ENCODE data around the gene LITAFD. TPM values are rescaled to one million over a fixed set of nuclear protein-coding genes. Genes with fewer than 3 reads are reported as not detected.

LITAFD gene
- polyA plus RNA-seq, 1 of the 3 experiments (the other 2 are of a cell fraction): not detected

- POLR2A ChIA-PET: no interaction called here
- H3K27me3 ChIP-seq (ENCODE audit: insufficient read depth): no peaks in the 10 kb centered on the region
- H3K4me2 ChIP-seq: peak overlapping the region; percentile 100
- WGBS (ENCODE audit: low lambda C conversion rate): 27% methylated on average over 3 of the region's 16 CpGs
- H3K4me1 ChIP-seq (ENCODE audit: control insufficient read depth in 1 of 2, insufficient read depth in 2 of 2, low read depth in 1 of 2, low read length in 1 of 2): peaks cover 33 to 35% of the 10 kb centered on the region in 2 experiments; a peak in 2 of 4 replicates
- H4K20me1 ChIP-seq (ENCODE audit: insufficient read depth): peaks cover 46% of the 10 kb centered on the region
- no peak overlapping the region for H2AFZ ChIP-seq (ENCODE audit: low read depth)
- peaks cover 4% of the 10 kb centered on the region for H3F3A ChIP-seq (replicated peaks; ENCODE audit: insufficient read depth)
- peak overlapping the region; percentile 88 for H3K9ac ChIP-seq
- CTCF ChIA-PET: interaction anchor here (0.9 to 4.8 kb wide), 2 partner anchors 13 kb away, joined by 3 to 50 read pairs; no protein-coding TSS in a partner anchor
- H3K27ac ChIP-seq (ENCODE audit: low read depth in 2 of 2, low read length in 1 of 2): peak overlapping the region in 1 of 2 experiments; percentile 83; a peak in 1 of 4 replicates
- no peak for DNase-seq
- no peaks in the 10 kb centered on the region for H3K9me2 ChIP-seq
- TF ChIP-seq RCOR1 (IDR thresholded peaks at IDR 0.05; ENCODE audit: low read length): no peak
- peaks cover 64% of the 10 kb centered on the region for H3K79me2 ChIP-seq (ENCODE audit: insufficient read depth)
- H3K36me3 ChIP-seq (replicated peaks in 1 of 2; ENCODE audit: control insufficient read depth in 1 of 2, insufficient read depth in 2 of 2, low read length in 1 of 2): no peaks in the 10 kb centered on the region
- H3K9me3 ChIP-seq: no peaks in the 10 kb centered on the region
- peak overlapping the region; percentile 62 to 81 for H3K4me3 ChIP-seq (ENCODE audit: low read depth in 2 of 2, low read length in 1 of 2)
These were observed 15.3 kb upstream of the LITAFD start for GRCh38 chr16:8866884-8867215.

- CTCF ChIA-PET: interaction anchor here (4.8 kb wide), 1 partner anchor 12 kb away, joined by 50 read pairs; no protein-coding TSS in a partner anchor
- H3K4me3 ChIP-seq (ENCODE audit: low read depth in 2 of 2, low read length in 1 of 2): peak overlapping the region; percentile 62 to 81
These were observed 14.8 kb upstream of the LITAFD start for GRCh38 chr16:8867216-8867931.

DNA sequence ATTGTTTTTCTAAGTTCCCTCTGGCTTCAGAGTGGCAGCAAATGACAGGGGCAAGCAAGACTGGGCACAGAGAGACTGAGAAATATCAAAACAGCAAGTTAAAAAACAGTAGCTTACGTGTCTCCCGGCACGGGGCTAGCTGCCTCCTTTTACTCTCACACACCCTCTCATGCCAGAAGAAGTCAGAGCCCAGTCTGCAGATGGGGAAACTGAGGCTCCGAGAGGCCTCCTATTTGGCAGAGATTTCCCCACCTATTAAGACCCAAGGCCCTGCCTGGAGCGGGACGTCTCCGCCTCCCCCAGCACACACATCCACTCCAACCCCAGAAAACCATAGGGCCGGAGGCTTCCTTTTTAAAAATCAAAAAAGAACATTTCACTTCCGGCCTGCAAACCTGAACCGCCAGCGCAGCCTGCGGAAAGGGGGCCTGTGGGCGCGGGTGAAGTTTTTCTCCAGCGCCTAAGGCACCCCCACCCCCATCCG, 14.2 kb upstream of the LITAFD start:
- 3% methylated on average over 15 of the region's 16 CpGs for WGBS (ENCODE audit: low lambda C conversion rate)
- Histone ChIP-seq H3K27me3 (ENCODE audit: insufficient read depth) (no peaks in the 10 kb centered on the region), H3K9ac (peak overlapping the region; percentile 88), H3K4me3 (ENCODE audit: low read depth in 2 of 2, low read length in 1 of 2) (peak overlapping the region; percentile 62 to 81), H3K79me2 (ENCODE audit: insufficient read depth) (peaks cover 53% of the 10 kb centered on the region), H3K4me2 (peak overlapping the region; percentile 100), H3K9me3 (no peaks in the 10 kb centered on the region), H3F3A (replicated peaks; ENCODE audit: insufficient read depth) (peaks cover 4% of the 10 kb centered on the region), H3K9me2 (no peaks in the 10 kb centered on the region), H4K20me1 (ENCODE audit: insufficient read depth) (peaks cover 35% of the 10 kb centered on the region), H2AFZ (ENCODE audit: low read depth) (peak overlapping the region; percentile 73; the same call in 1 of the 2 replicates), H3K4me1 (ENCODE audit: control insufficient read depth in 1 of 2, insufficient read depth in 2 of 2, low read depth in 1 of 2, low read length in 1 of 2) (peaks cover 32 to 35% of the 10 kb centered on the region in 2 experiments; a peak in 2 of 4 replicates), H3K36me3 (replicated peaks in 1 of 2; ENCODE audit: control insufficient read depth in 1 of 2, insufficient read depth in 2 of 2, low read length in 1 of 2) (no peaks in the 10 kb centered on the region), H3K27ac (ENCODE audit: low read depth in 2 of 2, low read length in 1 of 2) (peak overlapping the region; percentile 77 to 83)
- ChIA-PET POLR2A (interaction anchor here (0.6 to 1.8 kb wide), 10 partner anchors 12 to 224 kb away, joined by 3 to 10 read pairs (median 6); partner anchors contain the start of genes HAPSTR1, PMM2 and TMEM186), CTCF (interaction anchor here (1.1 to 4.8 kb wide), 4 partner anchors 12 to 300 kb away, joined by 4 to 50 read pairs (median 11); partner anchors contain the start of gene PMM2)
- DNase-seq: no peak
- TF ChIP-seq RAD21 (IDR thresholded peaks at IDR 0.05; ENCODE audit: low read length) (no peak), YY1 (IDR thresholded peaks at IDR 0.05; ENCODE audit: low read depth) (no peak), TCF12 (IDR thresholded peaks at IDR 0.05) (no peak), ELF1 (IDR thresholded peaks at IDR 0.05) (no peak), EP300 (IDR thresholded peaks at IDR 0.05; ENCODE audit: borderline replicate concordance in 1 of 2, low read depth in 1 of 2, low read length in 1 of 2) (no peak), MEF2A (IDR thresholded peaks at IDR 0.05; ENCODE audit: borderline replicate concordance, low read depth) (no peak), FOXJ3 (CRISPR knock-in tag; IDR thresholded peaks at IDR 0.05) (no peak), RXRA (IDR thresholded peaks at IDR 0.05; ENCODE audit: borderline replicate concordance, low read depth) (no peak)
- TF ChIP-seq, protein P1, sequence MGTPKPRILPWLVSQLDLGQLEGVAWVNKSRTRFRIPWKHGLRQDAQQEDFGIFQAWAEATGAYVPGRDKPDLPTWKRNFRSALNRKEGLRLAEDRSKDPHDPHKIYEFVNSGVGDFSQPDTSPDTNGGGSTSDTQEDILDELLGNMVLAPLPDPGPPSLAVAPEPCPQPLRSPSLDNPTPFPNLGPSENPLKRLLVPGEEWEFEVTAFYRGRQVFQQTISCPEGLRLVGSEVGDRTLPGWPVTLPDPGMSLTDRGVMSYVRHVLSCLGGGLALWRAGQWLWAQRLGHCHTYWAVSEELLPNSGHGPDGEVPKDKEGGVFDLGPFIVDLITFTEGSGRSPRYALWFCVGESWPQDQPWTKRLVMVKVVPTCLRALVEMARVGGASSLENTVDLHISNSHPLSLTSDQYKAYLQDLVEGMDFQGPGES (IDR thresholded peaks at IDR 0.05; ENCODE audit: low read depth, low read length): no peak
- TF ChIP-seq, protein P2, sequence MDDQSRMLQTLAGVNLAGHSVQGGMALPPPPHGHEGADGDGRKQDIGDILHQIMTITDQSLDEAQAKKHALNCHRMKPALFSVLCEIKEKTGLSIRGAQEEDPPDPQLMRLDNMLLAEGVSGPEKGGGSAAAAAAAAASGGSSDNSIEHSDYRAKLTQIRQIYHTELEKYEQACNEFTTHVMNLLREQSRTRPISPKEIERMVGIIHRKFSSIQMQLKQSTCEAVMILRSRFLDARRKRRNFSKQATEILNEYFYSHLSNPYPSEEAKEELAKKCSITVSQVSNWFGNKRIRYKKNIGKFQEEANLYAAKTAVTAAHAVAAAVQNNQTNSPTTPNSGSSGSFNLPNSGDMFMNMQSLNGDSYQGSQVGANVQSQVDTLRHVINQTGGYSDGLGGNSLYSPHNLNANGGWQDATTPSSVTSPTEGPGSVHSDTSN (IDR thresholded peaks at IDR 0.05): no peak

More at GRCh38 chr16:8867216-8867931, 14.8 kb upstream of the LITAFD start:
- 20% methylated on average over 34 of the region's 35 CpGs for WGBS (ENCODE audit: low lambda C conversion rate)
- peaks cover 59% of the 10 kb centered on the region for H3K79me2 ChIP-seq (ENCODE audit: insufficient read depth)
- H3K9me2 ChIP-seq: no peaks in the 10 kb centered on the region
- H3F3A ChIP-seq (replicated peaks; ENCODE audit: insufficient read depth): peaks cover 4% of the 10 kb centered on the region
- H4K20me1 ChIP-seq (ENCODE audit: insufficient read depth): peaks cover 41% of the 10 kb centered on the region
- H2AFZ ChIP-seq (ENCODE audit: low read depth): peak overlapping the region; percentile 73; the same call in 1 of the 2 replicates
- POLR2A ChIA-PET: no interaction called here
- DNase-seq: peak; percentile 69
- H3K27me3 ChIP-seq (ENCODE audit: insufficient read depth): no peaks in the 10 kb centered on the region
- H3K27ac ChIP-seq (ENCODE audit: low read depth in 2 of 2, low read length in 1 of 2): peak overlapping the region; percentile 77 to 83
- no peaks in the 10 kb centered on the region for H3K9me3 ChIP-seq
- TF ChIP-seq MXI1 (IDR thresholded peaks at IDR 0.05; ENCODE audit: low read depth, low read length) (peak; percentile 50; the same call in 1 of the 2 replicates), GATA2 (CRISPR knock-in tag; IDR thresholded peaks at IDR 0.05) (no peak), RAD21 (IDR thresholded peaks at IDR 0.05; ENCODE audit: low read length) (no peak), RFX5 (IDR thresholded peaks at IDR 0.05; ENCODE audit: low read length) (no peak), TAF1 (IDR thresholded peaks at IDR 0.05; ENCODE audit: borderline replicate concordance, low read depth, low read length) (no peak), GABPA (IDR thresholded peaks at IDR 0.05; ENCODE audit: low read depth) (no peak), EP300 (IDR thresholded peaks at IDR 0.05; ENCODE audit: borderline replicate concordance in 1 of 2, low read depth in 1 of 2, low read length in 1 of 2) (no peak), JUND (IDR thresholded peaks at IDR 0.05) (no peak)
- TF ChIP-seq, protein P3, sequence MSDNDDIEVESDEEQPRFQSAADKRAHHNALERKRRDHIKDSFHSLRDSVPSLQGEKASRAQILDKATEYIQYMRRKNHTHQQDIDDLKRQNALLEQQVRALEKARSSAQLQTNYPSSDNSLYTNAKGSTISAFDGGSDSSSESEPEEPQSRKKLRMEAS (IDR thresholded peaks at IDR 0.05; ENCODE audit: low read depth): 0 out of 2 replicates have a peak, but pooled peaks have one; percentile 5
- TF ChIP-seq, protein P4, sequence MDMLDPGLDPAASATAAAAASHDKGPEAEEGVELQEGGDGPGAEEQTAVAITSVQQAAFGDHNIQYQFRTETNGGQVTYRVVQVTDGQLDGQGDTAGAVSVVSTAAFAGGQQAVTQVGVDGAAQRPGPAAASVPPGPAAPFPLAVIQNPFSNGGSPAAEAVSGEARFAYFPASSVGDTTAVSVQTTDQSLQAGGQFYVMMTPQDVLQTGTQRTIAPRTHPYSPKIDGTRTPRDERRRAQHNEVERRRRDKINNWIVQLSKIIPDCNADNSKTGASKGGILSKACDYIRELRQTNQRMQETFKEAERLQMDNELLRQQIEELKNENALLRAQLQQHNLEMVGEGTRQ (IDR thresholded peaks at IDR 0.05; ENCODE audit: borderline replicate concordance, low read depth, low read length): no peak
- H3K4me1 ChIP-seq (ENCODE audit: control insufficient read depth in 1 of 2, insufficient read depth in 2 of 2, low read depth in 1 of 2, low read length in 1 of 2): peaks cover 33 to 35% of the 10 kb centered on the region in 2 experiments; a peak in 2 of 4 replicates
- H3K36me3 ChIP-seq (replicated peaks in 1 of 2; ENCODE audit: control insufficient read depth in 1 of 2, insufficient read depth in 2 of 2, low read length in 1 of 2): no peaks in the 10 kb centered on the region
- peak overlapping the region; percentile 100 for H3K4me2 ChIP-seq
- H3K9ac ChIP-seq: peak overlapping the region; percentile 88
